HG02885 (cell line): ENCODE results near the gene LTN1.
"Not testable (repeated sequence)": the region's sequence is repeated elsewhere in the genome, so short reads cannot be mapped to it uniquely, and the experiment has no call there.

Source experiments
- ATAC-seq: cut with Tn5 transposase; IDR thresholded peaks from one replicate; pipeline ENCODE4 v1.9.1; 2021; ENCODE audit warnings: mild to moderate bottlenecking; ENCODE audit not compliant: unreplicated experiment, poor library complexity

The LTN1 gene

GRCh38 chr21:28931708-28932372 lies 60.8 kb downstream of the LTN1 start:
- ATAC-seq = not testable (repeated sequence)

DNA sequence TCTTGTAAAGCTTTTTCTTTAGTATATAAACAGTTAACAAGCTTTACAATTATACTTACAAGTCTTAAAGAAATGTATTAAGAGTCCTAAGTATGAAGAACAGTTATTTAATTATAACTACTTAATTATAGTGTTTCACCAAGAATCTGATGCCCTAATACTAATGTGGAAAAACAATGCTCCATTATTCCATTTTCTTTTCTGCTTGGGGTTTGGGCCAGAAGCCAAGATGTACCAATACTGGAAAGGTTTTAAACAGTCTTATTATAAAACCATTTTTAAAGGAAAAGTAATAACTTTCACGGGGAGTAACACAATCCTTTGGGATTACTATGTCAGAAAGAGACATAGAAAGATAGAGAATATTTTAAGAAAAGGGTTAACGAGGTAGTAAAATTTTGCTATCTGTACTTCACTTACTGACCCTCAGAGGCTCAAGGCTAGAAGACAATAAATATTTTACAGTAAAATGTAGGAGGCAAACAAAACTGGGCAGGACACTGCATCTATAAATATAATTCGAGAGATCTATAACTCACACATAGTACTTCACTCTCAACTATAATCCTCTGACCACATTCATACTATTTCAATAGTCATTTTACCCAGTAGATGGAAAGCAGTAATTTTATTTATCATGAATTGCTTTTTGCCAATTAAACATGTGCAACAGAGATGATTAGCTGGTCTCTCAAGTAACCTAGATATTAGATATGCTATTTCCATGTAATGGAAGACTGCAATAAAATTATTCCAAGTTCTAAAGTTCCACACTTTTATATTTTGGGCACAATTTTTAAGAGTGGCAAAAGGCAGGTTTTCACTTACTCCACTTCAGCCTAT lies 63.9 kb downstream of the LTN1 start:
- no peak for ATAC-seq

DNA sequence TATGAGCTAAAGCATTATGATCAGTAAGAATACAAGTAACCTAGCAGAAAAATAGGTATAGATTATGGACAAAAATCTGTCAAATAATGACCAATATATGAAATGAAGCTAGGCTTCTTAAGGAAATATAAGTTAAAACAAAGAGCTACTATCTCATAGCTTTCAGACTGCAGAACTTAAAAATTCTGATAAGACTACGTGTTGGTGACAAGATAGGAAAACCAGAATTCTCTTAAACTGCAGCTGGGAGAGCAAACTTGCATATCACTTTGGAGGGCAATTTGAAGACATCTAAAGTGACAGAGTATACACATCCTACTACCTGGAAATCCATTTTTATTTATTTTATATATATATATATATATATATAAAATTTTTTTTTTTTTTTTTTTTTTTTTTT lies 65.5 kb downstream of the LTN1 start:
- no peak for ATAC-seq

DNA sequence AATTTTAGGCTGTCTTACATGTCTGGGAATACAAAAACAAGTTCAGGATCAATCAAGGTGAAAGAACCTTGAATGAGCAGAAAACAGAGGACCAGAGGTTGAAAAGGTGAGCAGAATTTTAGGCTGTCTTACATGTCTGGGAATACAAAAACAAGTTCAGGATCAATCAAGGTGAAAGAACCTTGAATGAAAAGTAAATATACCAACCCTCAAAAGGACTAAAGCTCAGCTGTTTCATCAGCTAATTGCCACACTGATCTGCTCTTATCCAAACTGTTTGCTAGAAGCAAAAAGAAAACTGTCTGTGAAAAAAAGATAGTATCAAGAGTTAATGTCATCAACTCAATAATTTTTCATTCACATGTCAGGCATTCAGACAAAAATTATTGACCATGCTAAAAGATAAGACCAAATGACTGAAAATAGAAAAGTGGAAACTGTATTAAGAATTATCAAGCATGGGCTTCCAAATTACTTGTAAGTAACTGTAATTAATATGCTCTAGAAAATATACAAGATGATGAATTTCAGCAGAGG lies 69.2 kb downstream of the LTN1 start:
- no peak for ATAC-seq

DNA sequence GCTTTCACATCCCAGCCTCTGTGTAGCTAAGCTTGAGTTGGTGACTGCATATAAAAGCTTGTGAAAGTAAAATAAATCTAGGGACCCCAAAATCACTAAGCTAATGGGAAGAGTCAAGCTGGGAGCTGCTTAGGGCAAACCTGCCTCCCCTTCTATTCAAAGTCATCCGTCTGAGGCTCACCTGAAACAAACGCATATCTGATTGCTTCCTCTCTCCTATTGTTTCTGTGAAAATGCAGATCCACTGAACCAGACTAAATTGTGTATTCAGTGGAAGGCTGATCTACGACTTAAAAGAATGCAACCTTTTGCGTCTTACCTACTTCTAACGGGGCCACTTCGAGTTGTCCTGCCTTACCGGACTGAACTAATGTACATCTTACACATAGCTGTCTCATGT lies 70.3 kb downstream of the LTN1 start:
- no peak for ATAC-seq

- no peak for ATAC-seq
These were observed 76.4 kb downstream of the LTN1 start for GRCh38 chr21:28916150-28916893.

DNA sequence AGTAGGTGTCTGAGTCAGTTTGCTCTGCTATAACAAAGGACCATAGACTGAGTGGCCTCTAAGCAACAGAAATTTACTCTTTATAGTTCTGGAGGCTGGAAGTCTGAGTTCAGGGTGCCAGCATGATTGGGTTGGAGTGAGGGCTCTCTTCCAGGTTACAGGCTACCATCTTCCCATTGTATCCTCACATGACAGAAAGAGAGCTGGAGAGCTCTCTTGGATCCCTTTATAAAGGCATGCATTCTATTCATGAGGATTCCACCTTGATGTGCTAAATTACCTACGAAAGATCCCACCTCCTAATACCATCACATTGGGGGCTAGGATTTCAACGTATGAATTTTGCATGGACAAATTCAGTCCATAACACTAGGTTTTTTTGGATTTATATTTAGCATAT lies 79.6 kb downstream of the LTN1 start:
- ATAC-seq = no peak

DNA sequence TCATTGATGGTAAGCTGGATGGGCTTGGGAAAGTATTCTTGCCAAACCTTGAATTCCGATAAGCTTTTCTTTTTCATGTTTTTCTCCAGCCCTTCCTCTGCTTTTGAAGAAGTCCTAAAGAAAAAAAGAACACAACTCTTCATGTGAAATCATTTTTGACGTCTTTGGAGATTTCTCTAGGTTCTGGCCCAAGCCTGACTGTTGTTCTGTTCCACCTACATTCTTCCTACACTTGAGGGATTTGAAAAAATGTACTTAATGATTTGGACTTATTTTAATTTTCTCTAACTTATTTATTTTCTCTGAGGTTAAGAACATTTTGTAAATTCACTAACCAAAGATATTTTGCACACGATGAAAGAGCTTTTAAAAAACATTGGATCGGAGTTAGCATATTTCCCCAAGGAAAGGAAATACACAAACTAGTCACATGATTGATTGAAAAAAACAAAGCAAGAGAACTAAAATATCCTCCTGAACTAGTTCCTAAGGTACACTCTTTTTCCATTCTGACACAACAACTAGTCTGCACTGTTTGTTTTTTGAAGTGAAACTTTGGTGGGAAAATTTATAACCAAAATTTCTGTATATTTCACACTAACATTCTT lies 82.3 kb downstream of the LTN1 start:
- no peak for ATAC-seq

DNA sequence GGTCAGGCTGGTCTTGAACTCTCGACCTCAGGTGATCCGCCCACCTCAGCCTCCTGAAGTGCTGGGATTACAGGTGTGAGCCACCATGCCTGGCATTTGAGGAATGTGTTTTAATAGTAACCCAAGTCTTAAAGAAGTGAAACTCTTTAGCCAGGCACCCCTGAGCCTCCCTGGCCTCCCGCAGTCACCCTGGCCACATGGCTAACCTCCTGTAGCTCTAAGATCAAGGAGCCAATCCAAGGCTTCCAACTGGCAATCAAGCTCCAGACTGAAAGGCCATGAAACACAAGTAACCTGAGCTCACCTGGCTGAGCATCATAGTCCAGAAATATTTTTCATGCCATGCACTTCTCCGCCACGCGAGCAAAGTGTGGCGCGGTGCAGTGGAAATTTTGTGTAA lies 84.3 kb downstream of the LTN1 start:
- no peak for ATAC-seq

DNA sequence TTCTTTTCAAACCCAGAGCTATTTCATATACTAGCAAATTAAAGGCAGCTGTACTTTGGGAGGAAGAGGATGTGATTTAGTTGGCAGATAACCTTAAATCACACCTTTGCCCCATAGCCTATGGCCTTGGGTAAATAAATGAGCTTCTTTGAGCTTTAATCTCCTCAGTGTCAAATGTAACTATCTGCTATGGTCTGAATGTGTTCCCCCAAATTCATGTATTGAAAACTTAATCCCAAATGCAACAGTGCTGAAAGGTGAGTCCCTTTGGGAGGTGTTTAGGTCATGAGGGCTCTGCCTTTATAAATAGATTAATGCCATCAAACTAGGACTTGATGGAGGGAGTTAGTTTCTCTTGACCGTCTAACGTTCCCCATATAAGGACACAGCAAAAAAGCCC lies 85.8 kb downstream of the LTN1 start:
- ATAC-seq = no peak

- no peak for ATAC-seq
These were observed 86.4 kb downstream of the LTN1 start for GRCh38 chr21:28906236-28906635.

GRCh38 chr21:28904961-28905435 lies 87.7 kb downstream of the LTN1 start:
- ATAC-seq = no peak

DNA sequence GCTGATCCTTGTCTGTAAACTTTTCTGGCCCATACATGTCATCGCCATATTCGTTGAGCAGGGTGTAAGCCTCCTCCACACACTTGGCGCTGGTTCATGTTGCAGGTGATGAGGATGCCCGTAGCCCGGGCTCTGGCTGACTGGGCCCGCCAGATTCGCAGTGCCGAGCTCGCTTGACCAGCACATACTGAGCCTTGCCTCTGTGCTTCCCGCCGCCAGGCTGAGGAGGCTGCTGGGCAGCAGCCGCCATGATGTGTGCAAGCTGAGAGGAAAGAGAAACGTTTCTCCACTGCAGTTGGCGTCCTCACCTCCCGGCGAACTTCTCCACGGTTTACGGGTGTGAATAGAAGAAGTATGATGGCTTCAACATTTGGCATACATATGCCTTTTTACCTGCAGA lies 89.2 kb downstream of the LTN1 start:
- no peak for ATAC-seq

GRCh38 chr21:28900481-28900880 lies 92.2 kb downstream of the LTN1 start:
- no peak for ATAC-seq

- no peak for ATAC-seq
These were observed 92.9 kb downstream of the LTN1 start for GRCh38 chr21:28899744-28900143.

GRCh38 chr21:28899220-28899619 lies 93.5 kb downstream of the LTN1 start:
- no peak for ATAC-seq

- ATAC-seq = no peak
These were observed 99.0 kb downstream of the LTN1 start for GRCh38 chr21:28893687-28894086.

DNA sequence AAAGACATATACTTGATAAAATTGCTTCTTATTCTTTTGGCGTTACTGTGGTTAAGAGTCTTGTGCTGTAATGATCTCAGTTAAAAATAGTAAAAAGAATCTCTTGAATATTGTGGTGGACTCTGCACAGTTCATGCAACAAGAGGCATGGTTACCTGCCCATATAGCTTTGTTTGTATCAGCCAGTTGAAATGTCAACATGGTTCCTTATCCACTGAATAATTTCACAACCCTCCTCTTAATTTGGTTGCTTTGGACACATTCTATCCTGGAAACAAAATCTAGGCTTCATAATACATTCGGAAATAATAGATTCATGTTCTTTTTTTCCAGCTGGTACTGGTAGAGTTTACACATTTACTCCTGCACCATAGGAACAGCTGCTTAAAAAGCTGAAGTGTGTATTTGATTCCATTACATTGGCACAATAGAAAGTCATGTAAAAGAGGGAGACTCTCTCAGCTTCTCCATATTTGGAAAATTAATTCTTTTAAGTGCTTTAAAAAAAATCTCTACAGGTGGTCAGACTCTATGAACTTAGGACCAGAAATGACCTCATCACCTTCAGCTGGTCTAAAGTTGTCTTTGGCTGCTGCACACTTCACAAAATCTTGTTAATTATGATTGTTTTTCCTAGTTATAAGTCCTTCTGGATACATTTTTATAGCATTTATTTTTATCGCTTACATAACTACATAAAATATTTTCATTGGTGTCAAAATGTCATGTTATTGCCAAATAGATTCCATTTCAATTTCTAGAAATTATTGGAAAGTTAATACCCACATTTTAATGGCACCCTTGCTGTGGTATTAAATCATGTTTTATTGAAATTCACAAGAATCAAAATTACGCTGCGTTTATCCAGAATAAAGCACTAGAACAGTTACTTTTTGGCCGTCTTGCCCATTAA lies 100.2 kb downstream of the LTN1 start:
- no peak for ATAC-seq

DNA sequence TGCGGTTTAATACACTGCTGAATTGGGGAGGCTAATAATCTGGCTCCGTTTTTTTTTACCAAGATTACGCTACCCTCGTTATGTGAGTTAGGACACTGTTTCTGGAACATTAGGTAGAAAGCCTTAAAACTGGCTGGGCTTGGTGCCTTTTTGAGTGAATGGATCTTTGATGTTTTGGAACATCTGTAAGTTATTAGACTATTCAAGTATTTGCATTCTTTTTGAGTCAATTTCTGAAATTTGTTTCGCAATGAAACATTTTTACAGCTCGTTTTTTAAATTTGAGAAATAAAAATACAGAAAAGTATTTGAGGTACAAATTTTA lies 106.9 kb downstream of the LTN1 start:
- no peak for ATAC-seq
